HG03103 (cell line): Measurements from ENCODE around the gene LRRC18.

ENCODE experiments used
- ATAC-seq: cut with Tn5 transposase; IDR thresholded peaks from one replicate; pipeline ENCODE4 v1.9.1; 2021; ENCODE audit warnings: low read depth; ENCODE audit not compliant: unreplicated experiment

Gene LRRC18

GRCh38 chr10:48884179-48885045 lies 55.2 kb downstream of the LRRC18 start:
- ATAC-seq: no peak

DNA sequence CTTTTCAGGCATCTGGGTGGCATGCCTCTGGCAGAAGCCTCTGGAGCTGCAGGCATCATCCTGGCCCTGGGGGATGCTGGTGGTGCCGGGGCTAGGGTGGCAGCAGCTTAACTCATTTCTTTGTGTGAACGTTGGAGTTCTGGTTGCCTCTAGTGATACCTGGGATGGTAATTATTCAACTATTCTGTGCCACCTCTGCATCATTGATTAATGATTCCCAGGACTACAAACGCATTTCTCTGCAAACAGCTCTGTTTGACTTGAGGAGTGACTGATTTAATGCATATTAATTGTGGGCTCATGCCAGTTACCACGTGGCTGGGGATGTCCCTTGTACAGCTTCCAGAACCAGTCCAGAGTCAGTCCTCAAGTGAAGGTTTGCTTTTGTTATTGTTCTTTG lies 55.9 kb downstream of the LRRC18 start:
- no peak for ATAC-seq

DNA sequence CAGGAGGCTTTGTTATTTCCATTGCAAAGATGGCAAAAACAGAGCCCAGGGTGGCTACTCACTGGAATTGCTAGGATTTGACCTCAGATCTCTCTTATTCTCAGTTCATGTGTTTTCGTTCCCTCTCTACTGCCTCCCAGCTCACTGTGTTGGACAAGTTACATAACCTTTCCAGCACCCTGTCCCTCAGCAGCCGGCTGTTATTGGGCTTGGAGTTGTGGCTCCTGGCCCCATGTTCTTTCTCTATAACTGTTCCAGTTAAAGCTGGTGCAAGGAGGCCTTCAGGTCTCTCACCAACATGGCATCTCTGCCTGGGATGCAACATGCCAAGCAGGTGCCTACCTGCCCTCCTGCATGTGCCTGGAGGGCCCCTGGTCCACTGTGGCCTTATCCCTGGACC lies 56.8 kb downstream of the LRRC18 start:
- no peak for ATAC-seq

DNA sequence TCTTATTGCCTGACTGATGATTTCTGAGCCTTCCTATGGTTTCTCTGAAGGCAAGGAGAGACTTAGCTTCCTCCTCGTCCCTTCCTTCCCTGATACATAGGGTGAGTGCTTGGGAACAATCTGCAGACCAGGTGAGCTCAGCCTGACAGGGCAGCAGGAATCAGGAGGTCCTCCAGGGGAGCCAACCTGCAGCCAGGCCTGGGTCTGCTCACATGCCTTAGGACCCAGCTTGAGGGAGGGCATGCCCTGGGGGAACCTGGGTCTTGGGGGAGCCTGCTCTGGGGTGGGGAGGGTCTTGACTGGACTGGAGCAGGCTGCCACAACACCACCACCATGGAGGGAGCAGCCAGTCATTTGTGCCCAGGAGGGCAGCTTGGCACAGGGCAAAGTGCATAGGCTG lies 57.7 kb downstream of the LRRC18 start:
- no peak for ATAC-seq

DNA sequence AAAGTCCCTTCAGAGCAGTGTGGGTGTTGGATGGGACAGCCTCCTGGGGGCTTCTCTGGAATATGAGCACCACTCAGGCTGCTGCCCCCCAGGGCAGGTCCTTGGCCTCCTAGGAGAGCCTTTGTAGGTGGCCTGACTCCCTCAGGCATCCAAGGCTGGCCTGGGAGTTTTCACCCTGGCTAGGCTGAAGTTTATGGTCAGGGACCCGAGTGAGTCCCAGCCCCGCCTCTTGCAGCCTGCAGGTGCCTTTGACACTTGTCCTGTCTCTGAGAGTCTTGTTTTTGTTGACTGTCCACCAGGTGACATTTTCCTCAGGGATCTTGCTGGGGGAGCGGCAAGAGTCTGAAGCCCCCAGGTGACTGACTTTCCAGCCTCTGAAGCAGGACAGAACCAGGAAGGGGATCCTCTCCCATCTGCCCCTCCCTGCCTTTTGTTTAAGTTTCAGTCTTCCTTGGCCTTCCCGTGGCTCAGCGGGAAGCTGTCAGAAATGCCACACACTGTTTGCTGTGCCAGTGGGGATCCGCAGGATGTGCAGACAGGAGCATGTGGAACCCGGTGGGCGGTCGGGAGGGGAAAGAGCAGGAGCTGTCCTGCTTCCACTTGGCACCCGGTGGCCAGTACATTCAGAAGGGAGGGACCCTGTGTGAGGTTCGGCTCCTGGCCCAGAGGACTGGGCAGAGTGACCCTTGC lies 59.5 kb downstream of the LRRC18 start:
- no peak for ATAC-seq

DNA sequence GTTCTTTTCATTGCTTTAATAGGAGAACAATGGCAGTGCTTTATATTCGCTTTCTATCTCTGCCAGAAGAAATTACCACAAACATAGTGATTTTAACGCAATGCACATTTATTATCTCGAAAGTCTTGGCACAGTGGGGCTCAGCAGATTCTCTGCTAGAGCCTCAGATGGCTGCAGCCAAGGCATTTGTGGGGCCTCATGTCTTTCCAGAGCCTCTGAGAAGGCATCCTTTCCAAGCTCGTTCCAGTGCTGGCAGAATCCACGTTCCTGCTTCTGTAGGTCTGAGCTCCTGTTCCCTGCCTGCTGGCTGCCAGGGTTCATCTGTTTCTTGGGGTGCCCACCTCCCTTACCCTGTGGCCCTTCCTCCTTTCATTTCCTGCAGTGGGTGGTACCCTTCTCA lies 60.2 kb downstream of the LRRC18 start:
- ATAC-seq: no peak

GRCh38 chr10:48878091-48878490 lies 61.5 kb downstream of the LRRC18 start:
- no peak for ATAC-seq

GRCh38 chr10:48872234-48872633 lies 67.4 kb downstream of the LRRC18 start:
- no peak for ATAC-seq
